H1 (cell line): ENCODE data around the gene MACROD2. TPM values are rescaled to one million over a fixed set of nuclear protein-coding genes. Genes with fewer than 3 reads are reported as not detected.

Experiments used
- CTCF ChIA-PET: fragments of 300-600 bp; sonication (Branson Sonifier 250); formaldehyde crosslinking; loops from one replicate; lab custom pipeline; 2021; ENCODE audit not compliant: partially characterized antibody; lab: Charles Lee
- POLR2A ChIA-PET: fragments of 300-600 bp; sonication (Branson Sonifier 250); formaldehyde crosslinking; loops from one replicate; lab custom pipeline; 2021; ENCODE audit warnings: inconsistent platforms; ENCODE audit not compliant: partially characterized antibody; lab: Charles Lee
- DNase-seq, 2 experiments: peaks; one replicate each; pipeline versions ENCODE4 v3.0.0 to v3.0.0-alpha.2; 2010 to 2022; ENCODE audit warnings: low spot score in 2 of 2, low read depth in 1 of 2, mixed read lengths in 1 of 2
- FAIRE-seq: peaks from 2 replicates; lab custom pipeline; 2011; peaks lifted over from hg19 to GRCh38; lab: Jason Lieb, UNC
- H2AFZ ChIP-seq: 2 replicates; pipeline ENCODE4 v1.8.1; 2012; ENCODE audit warnings: low read length, inconsistent platforms
- H2AK5ac ChIP-seq: 2 replicates; pipeline ENCODE4 v1.6.1; 2013; ENCODE audit warnings: low read depth, low read length
- H2BK120ac ChIP-seq: replicated peaks from 2 replicates; pipeline ENCODE3; 2013; ENCODE audit warnings: low read depth, low read length, inconsistent platforms
- H2BK12ac ChIP-seq: 2 replicates; pipeline ENCODE4 v1.6.1; 2013; ENCODE audit warnings: low read depth, low read length
- H2BK15ac ChIP-seq: 2 replicates; pipeline ENCODE4 v1.6.1; 2013; ENCODE audit warnings: low read length
- H2BK20ac ChIP-seq: 2 replicates; pipeline ENCODE4 v1.6.1; 2013; ENCODE audit warnings: low read length
- H2BK5ac ChIP-seq: 2 replicates; pipeline ENCODE4 v1.6.1; 2013; ENCODE audit warnings: low read depth, low read length
- H3K14ac ChIP-seq: 2 replicates; pipeline ENCODE4 v1.6.1; 2013; ENCODE audit warnings: inconsistent platforms; ENCODE audit not compliant: insufficient read length
- H3K18ac ChIP-seq: 2 replicates; pipeline ENCODE4 v1.6.1; 2013; ENCODE audit warnings: low read length; ENCODE audit errors: extremely low read depth
- H3K23ac ChIP-seq: 2 replicates; pipeline ENCODE4 v1.6.1; 2013; ENCODE audit warnings: inconsistent platforms; ENCODE audit not compliant: insufficient read length
- H3K23me2 ChIP-seq: 2 replicates; pipeline ENCODE4 v1.6.1; 2013; ENCODE audit warnings: low read depth, low read length
- H3K27ac ChIP-seq: 2 replicates; pipeline ENCODE4 v1.6.1; 2011; ENCODE audit warnings: low read depth, low read length, inconsistent platforms
- H3K27me3 ChIP-seq, 4 experiments: replicated peaks in 1 of 4; 1 replicate in 1 of 4; 2 replicates in 3 of 4; pipeline versions ENCODE4 v1.6.1 to v1.8.1; 2011 to 2013; ENCODE audit warnings: low read length in 3 of 4, mild to moderate bottlenecking in 3 of 4, inconsistent platforms in 2 of 4, mixed read lengths in 2 of 4, moderate library complexity in 1 of 4; ENCODE audit not compliant: control insufficient read depth in 3 of 4, insufficient read depth in 3 of 4; ENCODE audit errors: extremely low read depth in 1 of 4
- H3K36me3 ChIP-seq, 4 experiments: 2 replicates each; pipeline versions ENCODE4 v1.6.1 to v1.8.1; 2011 to 2013; ENCODE audit warnings: mild to moderate bottlenecking in 4 of 4, low read length in 3 of 4, moderate library complexity in 2 of 4, control low read depth in 1 of 4, inconsistent platforms in 1 of 4; ENCODE audit not compliant: insufficient read depth in 4 of 4, control insufficient read depth in 2 of 4
- H3K4ac ChIP-seq: replicated peaks from 2 replicates; pipeline ENCODE3; 2013; ENCODE audit warnings: low read length, low read depth, mixed read lengths, inconsistent platforms; ENCODE audit not compliant: insufficient read length
- H3K4me1 ChIP-seq, 4 experiments: replicated peaks in 1 of 4; 1 replicate in 1 of 4; 2 replicates in 3 of 4; pipeline versions ENCODE4 v1.6.1 to v1.8.1; 2011 to 2013; ENCODE audit warnings: low read length in 3 of 4, inconsistent platforms in 2 of 4, mixed read lengths in 1 of 4; ENCODE audit not compliant: insufficient read depth in 4 of 4, control insufficient read depth in 3 of 4
- H3K4me2 ChIP-seq, 2 experiments: 2 replicates each; pipeline versions ENCODE4 v1.6.1 to v1.8.1; 2011 to 2013; ENCODE audit warnings: low read depth in 2 of 2, low read length in 2 of 2, control low read depth in 1 of 2, inconsistent platforms in 1 of 2, mild to moderate bottlenecking in 1 of 2; ENCODE audit not compliant: insufficient read depth in 1 of 2
- H3K4me3 ChIP-seq, 4 experiments: fragments of 200-600, 300-600 bp in 1 of 4; sonication (generic), shearing (Covaris generic), sonication (Bioruptor Twin) in 1 of 4; 2 replicates each; pipeline versions ENCODE4 v1.5.1 to v1.8.1; 2011 to 2016; ENCODE audit warnings: low read length in 4 of 4, low read depth in 3 of 4, control low read depth in 2 of 4, inconsistent platforms in 2 of 4, mild to moderate bottlenecking in 2 of 4, mixed read lengths in 1 of 4, moderate library complexity in 1 of 4; ENCODE audit not compliant: insufficient read depth in 2 of 4; ENCODE audit errors: extremely low read depth in 1 of 4
- H3K56ac ChIP-seq: replicated peaks from 2 replicates; pipeline ENCODE3; 2013; ENCODE audit warnings: low read depth, mild to moderate bottlenecking, mixed read lengths, low read length, inconsistent platforms; ENCODE audit not compliant: insufficient read length
- H3K79me1 ChIP-seq: 2 replicates; pipeline ENCODE4 v1.6.1; 2013; ENCODE audit warnings: low read depth, low read length, control low read depth
- H3K79me2 ChIP-seq, 2 experiments: 2 replicates each; pipeline versions ENCODE4 v1.6.1 to v1.8.1; 2012 to 2013; ENCODE audit warnings: low read length in 2 of 2, mild to moderate bottlenecking in 2 of 2, inconsistent platforms in 1 of 2; ENCODE audit not compliant: insufficient read depth in 2 of 2, control insufficient read depth in 1 of 2
- H3K9ac ChIP-seq, 4 experiments: replicated peaks in 1 of 4; 1 replicate in 1 of 4; 2 replicates in 3 of 4; pipeline versions ENCODE4 v1.6.1 to v1.8.1; 2011 to 2013; ENCODE audit warnings: low read depth in 3 of 4, low read length in 3 of 4, control low read depth in 2 of 4, mild to moderate bottlenecking in 2 of 4, moderate library complexity in 2 of 4, inconsistent platforms in 1 of 4; ENCODE audit errors: extremely low read depth in 1 of 4
- H3K9me3 ChIP-seq, 2 experiments: 2 replicates each; pipeline versions ENCODE4 v1.6.1 to v1.8.1; 2012 to 2013; ENCODE audit warnings: mild to moderate bottlenecking in 2 of 2, moderate library complexity in 2 of 2, control low read depth in 1 of 2, inconsistent platforms in 1 of 2, low read depth in 1 of 2, low read length in 1 of 2, mixed read lengths in 1 of 2; ENCODE audit not compliant: insufficient read depth in 2 of 2
- H4K20me1 ChIP-seq, 2 experiments: replicated peaks in 1 of 2; 2 replicates each; pipeline versions ENCODE3 to v1.8.1; 2011 to 2013; ENCODE audit warnings: inconsistent platforms in 2 of 2, low read length in 2 of 2, mild to moderate bottlenecking in 1 of 2; ENCODE audit not compliant: insufficient read depth in 2 of 2, control insufficient read depth in 1 of 2
- H4K5ac ChIP-seq: 2 replicates; pipeline ENCODE4 v1.6.1; 2013; ENCODE audit warnings: low read length, low read depth, mixed read lengths, inconsistent platforms; ENCODE audit not compliant: insufficient read length
- H4K8ac ChIP-seq: 2 replicates; pipeline ENCODE4 v1.8.0; 2013; ENCODE audit warnings: mild to moderate bottlenecking, moderate library complexity, low read length, inconsistent platforms; ENCODE audit not compliant: insufficient read depth; ENCODE audit errors: extremely low read depth
- H4K91ac ChIP-seq: replicated peaks from 2 replicates; pipeline ENCODE3; 2013; ENCODE audit warnings: low read length, mixed read lengths, inconsistent platforms; ENCODE audit not compliant: insufficient read length
- BRCA1 ChIP-seq: IDR thresholded peaks from 2 replicates; pipeline ENCODE4 v1.6.1; 2012; ENCODE audit warnings: low read depth, low read length, improper control_type of control experiment
- EGR1 ChIP-seq: IDR thresholded peaks from 2 replicates; pipeline ENCODE4 v1.6.1; 2011; ENCODE audit warnings: low read depth, low read length, borderline replicate concordance
- KDM4A ChIP-seq: IDR thresholded peaks from one replicate; pipeline ENCODE4 v1.7.1; 2012; ENCODE audit warnings: low read depth, mild to moderate bottlenecking, moderate library complexity, low read length, inconsistent platforms; ENCODE audit not compliant: severe bottlenecking
- POLR2AphosphoS5 ChIP-seq: IDR thresholded peaks from 2 replicates; pipeline ENCODE4 v1.6.1; 2011; ENCODE audit warnings: low read depth, low read length
- SAP30 ChIP-seq: fragments of 300-600 bp; sonication (generic); IDR thresholded peaks from 2 replicates; pipeline ENCODE4 v1.7.1; 2012; ENCODE audit warnings: low read length, moderate library complexity, mild to moderate bottlenecking, inconsistent platforms; ENCODE audit not compliant: insufficient read depth, insufficient replicate concordance
- SIX5 ChIP-seq: IDR thresholded peaks from 2 replicates; pipeline ENCODE4 v1.6.1; 2011; ENCODE audit warnings: mild to moderate bottlenecking, low read depth, low read length
- SRF ChIP-seq: IDR thresholded peaks from 2 replicates; pipeline ENCODE4 v1.6.1; 2011; ENCODE audit warnings: mild to moderate bottlenecking, low read depth, low read length, moderate library complexity
- TBP ChIP-seq: IDR thresholded peaks from 2 replicates; pipeline ENCODE4 v1.6.1; 2011; ENCODE audit warnings: low read depth, low read length, improper control_type of control experiment
- WGBS, 2 experiments: shearing (Covaris generic) in 1 of 2; methylation state at CpG; one replicate each; pipeline versions ENCODE4 v1.1.6 to v1.1.7; 2013 to 2015; ENCODE audit warnings: low lambda C conversion rate in 2 of 2, mixed read lengths in 2 of 2, inconsistent platforms in 1 of 2, low coverage in 1 of 2, missing lambda C conversion rate in 1 of 2; ENCODE audit not compliant: insufficient replicate concordance in 2 of 2, insufficient coverage in 1 of 2, insufficient read length in 1 of 2; ENCODE audit errors: extremely low coverage in 1 of 2, missing lambda C conversion rate in 1 of 2; 5-methylcytosine and 5-hydroxymethylcytosine counted together
- polyA plus RNA-seq, 7 experiments: library from polyadenylated mRNA; depleted of rRNA in 3 of 7; stranded (reverse) in 5 of 7; unstranded in 2 of 7; fragments of >200 nt in 5 of 7; fragments of 200-250 nt in 2 of 7; gene quantifications; 1 replicate in 5 of 7; 2 replicates in 1 of 7; 4 replicates in 1 of 7; pipeline versions ENCODE4 v1.2.1 to v1.2.3, GENCODE V29; 2011 to 2013; ENCODE audit warnings: missing spikeins in 2 of 7, mixed read lengths in 2 of 7
- total RNA-seq: library from RNA; stranded (reverse); fragmentation: NEBNext Ultra II Directional; extraction: Animal tissue kit (Norgen Biotek cat#: 25700); gene quantifications from 2 replicates; pipeline ENCODE4 v1.2.1, GENCODE V29; 2021
- TF ChIP-seq, protein P1 (sequence below): IDR thresholded peaks from 2 replicates; pipeline ENCODE4 v1.6.1; 2012; ENCODE audit warnings: inconsistent platforms
- TF ChIP-seq, protein P2 (sequence below), 3 experiments: IDR thresholded peaks; 1 replicate in 2 of 3; 2 replicates in 1 of 3; pipeline versions ENCODE4 v1.5.1 to v1.6.1; 2011; ENCODE audit warnings: low read length in 3 of 3, mild to moderate bottlenecking in 3 of 3, inconsistent platforms in 2 of 3, low read depth in 1 of 3, moderate library complexity in 1 of 3; ENCODE audit not compliant: insufficient read depth in 1 of 3; ENCODE audit errors: control extremely low read depth in 1 of 3
- TF ChIP-seq, protein P3 (sequence below): IDR thresholded peaks from 2 replicates; pipeline ENCODE4 v1.6.1; 2011; ENCODE audit warnings: low read depth, mild to moderate bottlenecking, low read length; ENCODE audit not compliant: insufficient read depth

MACROD2 gene
- total and polyA plus RNA-seq, 2 of the 8 experiments (the other 6 are each of a cell fraction or from before 2014, with no cell fraction given): 0.70 to 3.9 TPM

DNA sequence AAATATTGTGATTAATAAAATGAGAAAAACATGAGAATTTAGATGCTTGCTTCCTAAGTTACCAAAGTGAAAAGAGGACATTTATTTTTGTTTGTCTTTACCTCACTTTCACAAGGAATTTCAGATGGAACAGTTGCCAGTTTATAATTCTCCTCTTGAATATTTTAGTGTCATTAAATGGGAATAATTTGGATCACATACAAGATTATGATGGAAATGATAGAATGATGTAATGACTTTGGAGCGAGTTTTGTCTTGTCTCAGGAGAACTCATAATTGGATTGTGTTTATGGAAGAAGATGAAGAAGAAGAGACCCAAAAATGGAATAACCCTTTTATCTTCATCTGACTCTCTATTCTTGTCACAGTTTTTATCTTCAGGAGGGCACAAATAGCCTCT, 515.0 kb downstream of the MACROD2 start:
- Histone ChIP-seq H4K8ac (no peak overlapping the region), H2AFZ (no peak overlapping the region), H4K20me1 (no peaks in the 10 kb centered on the region), H3K23me2 (no peaks in the 10 kb centered on the region; the same call in 1 of the 2 replicates), H3K79me1 (no peaks in the 10 kb centered on the region), H2BK120ac (no peak overlapping the region), H3K14ac (no peak overlapping the region), H3K4me2 (no peak overlapping the region), H3K36me3 (no peaks in the 10 kb centered on the region), H3K4ac (no peak overlapping the region), H2BK20ac (no peak overlapping the region), H3K18ac (no peak overlapping the region), H3K56ac (no peak overlapping the region), H3K4me1 (no peaks in the 10 kb centered on the region), H3K23ac (no peak overlapping the region), H3K79me2 (no peaks in the 10 kb centered on the region), H3K27ac (no peak overlapping the region), H3K4me3 (no peak overlapping the region), H3K9ac (no peak overlapping the region), H3K27me3 (no peaks in the 10 kb centered on the region; a peak in 1 of 7 replicates), H4K5ac (no peak overlapping the region), H2BK12ac (no peak overlapping the region), H2AK5ac (no peak overlapping the region), H2BK15ac (no peak overlapping the region), H2BK5ac (no peak overlapping the region), H4K91ac (no peak overlapping the region), H3K9me3 (no peaks in the 10 kb centered on the region)
- CTCF ChIA-PET: interaction anchor here (0.7 kb wide), 1 partner anchor 8 kb away, joined by 3 read pairs; no protein-coding TSS in a partner anchor
- POLR2A ChIA-PET: no interaction called here
- FAIRE-seq (no peak), DNase-seq (no peak)
- WGBS, 2 experiments: 83% methylated on average over 1 of the region's 1 CpG; no CpG with 5 or more reads in 1 of the 2 experiments
- TF ChIP-seq BRCA1: no peak
- TF ChIP-seq, protein P1, sequence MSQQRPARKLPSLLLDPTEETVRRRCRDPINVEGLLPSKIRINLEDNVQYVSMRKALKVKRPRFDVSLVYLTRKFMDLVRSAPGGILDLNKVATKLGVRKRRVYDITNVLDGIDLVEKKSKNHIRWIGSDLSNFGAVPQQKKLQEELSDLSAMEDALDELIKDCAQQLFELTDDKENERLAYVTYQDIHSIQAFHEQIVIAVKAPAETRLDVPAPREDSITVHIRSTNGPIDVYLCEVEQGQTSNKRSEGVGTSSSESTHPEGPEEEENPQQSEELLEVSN: no peak
- TF ChIP-seq KDM4A: no peak
- TF ChIP-seq SIX5: no peak
- TF ChIP-seq EGR1: no peak
- TF ChIP-seq, protein P2, sequence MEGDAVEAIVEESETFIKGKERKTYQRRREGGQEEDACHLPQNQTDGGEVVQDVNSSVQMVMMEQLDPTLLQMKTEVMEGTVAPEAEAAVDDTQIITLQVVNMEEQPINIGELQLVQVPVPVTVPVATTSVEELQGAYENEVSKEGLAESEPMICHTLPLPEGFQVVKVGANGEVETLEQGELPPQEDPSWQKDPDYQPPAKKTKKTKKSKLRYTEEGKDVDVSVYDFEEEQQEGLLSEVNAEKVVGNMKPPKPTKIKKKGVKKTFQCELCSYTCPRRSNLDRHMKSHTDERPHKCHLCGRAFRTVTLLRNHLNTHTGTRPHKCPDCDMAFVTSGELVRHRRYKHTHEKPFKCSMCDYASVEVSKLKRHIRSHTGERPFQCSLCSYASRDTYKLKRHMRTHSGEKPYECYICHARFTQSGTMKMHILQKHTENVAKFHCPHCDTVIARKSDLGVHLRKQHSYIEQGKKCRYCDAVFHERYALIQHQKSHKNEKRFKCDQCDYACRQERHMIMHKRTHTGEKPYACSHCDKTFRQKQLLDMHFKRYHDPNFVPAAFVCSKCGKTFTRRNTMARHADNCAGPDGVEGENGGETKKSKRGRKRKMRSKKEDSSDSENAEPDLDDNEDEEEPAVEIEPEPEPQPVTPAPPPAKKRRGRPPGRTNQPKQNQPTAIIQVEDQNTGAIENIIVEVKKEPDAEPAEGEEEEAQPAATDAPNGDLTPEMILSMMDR (IDR thresholded peaks at IDR 0.05; ENCODE audit: control extremely low read depth in 1 of 3, insufficient read depth in 1 of 3, low read depth in 1 of 3, low read length in 3 of 3): no peak
- TF ChIP-seq POLR2AphosphoS5: no peak
- TF ChIP-seq SAP30: no peak
- TF ChIP-seq TBP: no peak
- TF ChIP-seq, protein P3, sequence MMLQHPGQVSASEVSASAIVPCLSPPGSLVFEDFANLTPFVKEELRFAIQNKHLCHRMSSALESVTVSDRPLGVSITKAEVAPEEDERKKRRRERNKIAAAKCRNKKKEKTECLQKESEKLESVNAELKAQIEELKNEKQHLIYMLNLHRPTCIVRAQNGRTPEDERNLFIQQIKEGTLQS: no peak
- no peak for TF ChIP-seq SRF
